SK-N-SH treated with all-trans-retinoic acid at 6 μM for 48 hours (cell line): ENCODE measurements around the gene KRT76.

Experiments
- ATAC-seq: fragments of 200-7000 bp; cut with Tn5 transposase; 3 replicates; pipeline ENCODE4 v1.9.1; 2020; ENCODE audit warnings: mild to moderate bottlenecking, moderate library complexity
- ARNTL ChIP-seq: fragments of 450-650 bp; formaldehyde crosslinking; IDR thresholded peaks from 2 replicates; pipeline ENCODE4 v1.5.0; 2020; ENCODE audit warnings: low read depth, mild to moderate bottlenecking, moderate library complexity, borderline replicate concordance
- CSDC2 ChIP-seq: fragments of 250-450 bp; sonication (Bioruptor Pico); IDR thresholded peaks from 2 replicates; pipeline ENCODE4 v1.5.0; 2020; ENCODE audit warnings: mild to moderate bottlenecking, moderate library complexity
- ESRRG ChIP-seq: fragments of 250-450 bp; sonication (Bioruptor Pico); IDR thresholded peaks from 2 replicates; pipeline ENCODE4 v1.6.1; 2021; ENCODE audit warnings: mild to moderate bottlenecking
- GLIS3 ChIP-seq: fragments of 250-450 bp; sonication (Bioruptor Pico); IDR thresholded peaks from 2 replicates; pipeline ENCODE4 v1.5.0; 2020; ENCODE audit warnings: mild to moderate bottlenecking, moderate library complexity
- ISL1 ChIP-seq: fragments of 250-450 bp; sonication (Bioruptor Pico); IDR thresholded peaks from 2 replicates; pipeline ENCODE4 v2.1.2; 2022; ENCODE audit warnings: mild to moderate bottlenecking, moderate library complexity
- OSR1 ChIP-seq: fragments of 250-450 bp; sonication (Bioruptor Pico); IDR thresholded peaks from 2 replicates; pipeline ENCODE4 v1.8.0; 2022; ENCODE audit warnings: moderate library complexity, mild to moderate bottlenecking, inconsistent platforms
- PATZ1 ChIP-seq: fragments of 250-450 bp; sonication (Bioruptor Pico); IDR thresholded peaks from 2 replicates; pipeline ENCODE4 v1.8.0; 2020; ENCODE audit warnings: mild to moderate bottlenecking, moderate library complexity, borderline replicate concordance
- POU6F1 ChIP-seq: fragments of 250-450 bp; sonication (Bioruptor Pico); IDR thresholded peaks from 2 replicates; pipeline ENCODE4 v1.8.0; 2021; ENCODE audit warnings: low read depth, mild to moderate bottlenecking, moderate library complexity, borderline replicate concordance
- RARB ChIP-seq: fragments of 250-450 bp; sonication (Bioruptor Pico); IDR thresholded peaks from 2 replicates; pipeline ENCODE4 v1.8.0; 2021; ENCODE audit warnings: mild to moderate bottlenecking, moderate library complexity
- TCF4 ChIP-seq: fragments of 250-450 bp; sonication (Bioruptor Pico); IDR thresholded peaks from 2 replicates; pipeline ENCODE4 v1.8.0; 2021; ENCODE audit warnings: mild to moderate bottlenecking, moderate library complexity, borderline replicate concordance
- TOX ChIP-seq: fragments of 250-450 bp; sonication (Bioruptor Pico); IDR thresholded peaks from 2 replicates; pipeline ENCODE4 v1.8.0; 2021; ENCODE audit warnings: mild to moderate bottlenecking, moderate library complexity, borderline replicate concordance
- TSHZ2 ChIP-seq: fragments of 250-450 bp; sonication (Bioruptor Pico); IDR thresholded peaks from 2 replicates; pipeline ENCODE4 v1.5.0; 2020; ENCODE audit warnings: mild to moderate bottlenecking, moderate library complexity
- ZC3H10 ChIP-seq: fragments of 250-450 bp; sonication (Bioruptor Pico); IDR thresholded peaks from 2 replicates; pipeline ENCODE4 v1.5.1; 2021; ENCODE audit warnings: mild to moderate bottlenecking, moderate library complexity
- ZFP30 ChIP-seq: fragments of 450-650 bp; formaldehyde crosslinking; IDR thresholded peaks from 2 replicates; pipeline ENCODE4 v1.5.0; 2022; ENCODE audit warnings: mild to moderate bottlenecking, moderate library complexity
- ZNF565 ChIP-seq: fragments of 450-650 bp; formaldehyde crosslinking; conservative IDR thresholded peaks from 2 replicates; pipeline ENCODE4 v1.5.0; 2020; ENCODE audit warnings: low read depth, mild to moderate bottlenecking, moderate library complexity
- ZNF70 ChIP-seq: fragments of 450-650 bp; formaldehyde crosslinking; IDR thresholded peaks from 2 replicates; pipeline ENCODE4 v1.5.0; 2020; ENCODE audit warnings: mild to moderate bottlenecking, moderate library complexity
- ZNF8 ChIP-seq: fragments of 450-650 bp; formaldehyde crosslinking; IDR thresholded peaks from 2 replicates; pipeline ENCODE4 v1.5.0; 2020; ENCODE audit warnings: mild to moderate bottlenecking, moderate library complexity

Gene KRT76

GRCh38 chr12:52812073-52812400, 34.9 kb upstream of the KRT76 start:
- ATAC-seq, result no peak
- TF ChIP-seq CSDC2 (CRISPR knock-in tag) (no peak), ZNF70 (no peak), ZFP30 (CRISPR knock-in tag) (no peak), GLIS3 (CRISPR knock-in tag) (no peak), ISL1 (no peak), ARNTL (CRISPR knock-in tag) (no peak), ESRRG (CRISPR knock-in tag) (no peak), ZNF8 (CRISPR knock-in tag) (no peak), TSHZ2 (CRISPR knock-in tag) (no peak)
- TF ChIP-seq, all 23 proteins: peak for 0

GRCh38 chr12:52811191-52812072, 34.3 kb upstream of the KRT76 start:
- no peak for ATAC-seq
- TF ChIP-seq ESRRG (CRISPR knock-in tag), result no peak

GRCh38 chr12:52810554-52810953, 33.4 kb upstream of the KRT76 start:
- TF ChIP-seq ZC3H10 (CRISPR knock-in tag) (no peak), GLIS3 (CRISPR knock-in tag) (no peak), POU6F1 (CRISPR knock-in tag) (no peak), ZNF70 (no peak), CSDC2 (CRISPR knock-in tag) (no peak), TOX (CRISPR knock-in tag) (no peak), ZNF8 (CRISPR knock-in tag) (no peak), ISL1 (no peak), PATZ1 (CRISPR knock-in tag) (no peak), ZFP30 (CRISPR knock-in tag) (no peak)
- ATAC-seq, result no peak

- TF ChIP-seq TSHZ2 (CRISPR knock-in tag) (no peak), RARB (no peak), OSR1 (CRISPR knock-in tag) (no peak)
- ATAC-seq, result no peak
These were observed 32.0 kb upstream of the KRT76 start for GRCh38 chr12:52809166-52809565.

- TF ChIP-seq ZNF565 (CRISPR knock-in tag) (no peak), TCF4 (CRISPR knock-in tag) (no peak), ZNF8 (CRISPR knock-in tag) (no peak), ISL1 (no peak), RARB (no peak), CSDC2 (CRISPR knock-in tag) (no peak), ZFP30 (CRISPR knock-in tag) (no peak), TOX (CRISPR knock-in tag) (no peak), ZC3H10 (CRISPR knock-in tag) (no peak), GLIS3 (CRISPR knock-in tag) (no peak), ZNF70 (no peak), PATZ1 (CRISPR knock-in tag) (no peak)
- no peak for ATAC-seq
These were observed 31.5 kb upstream of the KRT76 start for GRCh38 chr12:52808573-52809160.
